ENCODE data around the gene ARHGEF1.
"Not testable (repeated sequence)": the region's sequence is repeated elsewhere in the genome, so short reads cannot be mapped to it uniquely, and the experiment has no call there.

The ARHGEF1 gene

DNA sequence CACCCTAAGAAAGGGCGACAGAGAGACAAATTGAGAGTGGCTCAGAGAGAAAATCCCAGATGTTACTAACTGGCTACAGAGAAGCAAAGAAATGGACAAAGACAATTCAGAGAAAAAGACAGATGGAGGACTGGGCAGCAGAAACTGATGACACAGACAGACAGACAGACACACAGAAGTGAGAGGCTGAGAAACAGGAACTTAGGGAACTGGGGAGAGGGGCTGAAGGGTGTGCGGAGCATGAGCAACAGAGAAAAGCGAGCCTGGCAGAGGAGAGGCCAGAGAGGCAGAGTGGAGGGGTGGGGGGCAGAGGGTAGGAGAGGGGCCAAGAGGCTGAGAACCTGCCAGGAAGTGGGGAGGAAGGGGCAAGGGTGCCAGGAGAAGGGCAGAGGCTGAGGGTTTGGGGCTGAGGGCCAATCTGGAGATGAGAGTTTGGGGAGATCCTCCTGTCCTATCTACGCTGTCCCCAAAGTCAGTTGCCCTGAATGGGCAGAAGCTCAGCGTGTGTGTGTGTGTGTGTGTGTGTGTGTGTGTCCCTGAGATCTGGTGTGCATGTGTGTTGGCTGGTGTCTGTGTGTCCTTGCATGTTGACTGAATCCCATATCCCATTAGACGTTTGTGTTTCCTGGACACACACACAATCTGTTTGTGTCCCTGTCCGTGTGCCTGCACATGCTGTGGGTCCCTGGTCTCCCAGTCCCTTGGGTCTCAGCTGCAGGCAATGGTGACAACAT, 50.9 kb downstream of the ARHGEF1 start:
- no peak for DNase-seq

DNA sequence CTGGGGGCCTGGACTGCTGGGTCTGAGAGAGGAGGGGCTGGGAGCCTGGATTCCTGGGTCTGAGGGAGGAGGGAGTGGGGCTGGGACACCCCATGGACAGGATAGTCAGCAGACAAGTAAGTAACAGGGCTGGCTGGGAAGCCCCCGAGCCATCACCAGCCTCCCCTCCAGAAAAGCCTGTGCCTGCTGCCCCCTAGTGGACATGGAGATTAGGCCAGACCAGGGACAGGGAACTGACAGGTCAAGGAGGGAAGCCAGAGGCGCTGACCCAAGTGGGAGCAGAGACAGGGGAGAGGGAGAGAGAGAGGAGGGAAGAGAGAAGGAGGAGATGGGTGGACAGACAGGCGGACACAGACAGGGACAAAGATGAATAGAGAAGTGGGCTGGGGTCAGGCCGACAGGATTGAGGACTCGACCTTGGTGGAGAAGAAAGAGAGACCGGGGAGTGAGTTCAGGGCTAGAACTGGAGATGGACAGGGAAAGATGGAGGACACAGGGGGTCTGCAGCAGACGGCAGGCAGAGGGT, 51.9 kb downstream of the ARHGEF1 start:
- no peak for DNase-seq

DNA sequence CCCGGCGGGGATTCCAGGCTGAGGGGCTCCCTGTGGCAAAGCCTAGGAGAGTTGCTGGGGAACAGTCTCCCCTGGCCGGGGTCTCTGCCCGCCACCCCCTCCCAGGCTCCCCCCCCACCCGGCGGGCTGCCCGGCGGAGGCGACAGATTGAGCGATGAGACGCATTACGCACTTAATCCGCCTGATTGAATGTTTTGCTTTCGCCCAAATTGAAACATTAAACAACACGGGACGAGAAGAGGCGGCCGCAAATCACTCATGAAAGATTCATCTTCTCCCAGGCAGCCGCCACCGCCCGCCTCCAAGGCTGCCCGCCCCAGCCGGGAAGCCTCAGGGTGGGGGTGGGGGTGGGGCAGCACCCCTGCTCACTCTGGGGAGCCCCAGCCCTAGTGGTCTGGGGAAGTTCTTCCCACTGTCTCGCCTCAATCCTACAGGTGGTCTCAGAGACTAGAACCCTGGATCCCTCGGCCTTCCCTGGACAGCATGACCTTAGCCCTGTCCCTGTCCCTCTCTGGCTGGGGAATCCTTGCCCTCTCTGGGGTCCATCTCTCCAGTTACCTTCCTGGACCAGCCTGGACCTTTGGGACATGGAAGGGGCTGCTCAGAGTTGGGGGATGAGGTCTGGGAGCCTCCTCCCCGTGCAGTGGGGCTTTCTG, 52.9 kb downstream of the ARHGEF1 start:
- no peak for DNase-seq

DNA sequence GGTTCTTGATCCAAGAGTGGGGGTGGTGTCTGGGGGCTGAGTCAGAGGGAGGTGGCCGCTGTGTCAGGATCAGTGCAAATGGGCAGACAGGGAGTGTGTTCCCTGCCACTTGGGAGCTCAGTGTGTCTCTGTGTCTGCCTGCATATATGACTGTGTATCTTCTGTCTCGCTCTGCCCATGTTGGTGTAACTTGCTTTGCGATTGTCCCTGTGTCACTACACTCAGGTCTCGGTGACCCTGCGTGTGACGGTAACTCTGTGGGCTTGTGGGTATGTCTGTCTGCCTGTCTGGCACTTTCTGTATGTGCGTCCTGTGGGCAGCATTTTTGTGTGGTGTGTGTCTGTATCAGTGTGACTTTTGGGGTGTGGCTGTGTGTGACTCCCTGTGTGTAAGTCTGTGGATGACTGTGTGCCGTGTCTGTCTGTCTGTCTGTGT, 53.4 kb downstream of the ARHGEF1 start:
- DNase-seq = no peak

- no peak for DNase-seq
These were observed 54.0 kb downstream of the ARHGEF1 start for GRCh38 chr19:41936961-41937360.

- DNase-seq = no peak
These were observed 54.8 kb downstream of the ARHGEF1 start for GRCh38 chr19:41937525-41938468.

GRCh38 chr19:41939209-41939608, 56.2 kb downstream of the ARHGEF1 start:
- DNase-seq = not testable (repeated sequence)

- no peak for DNase-seq
These were observed 57.1 kb downstream of the ARHGEF1 start for GRCh38 chr19:41939861-41940730.

- no peak for DNase-seq
These were observed 57.9 kb downstream of the ARHGEF1 start for GRCh38 chr19:41940731-41941409.

DNA sequence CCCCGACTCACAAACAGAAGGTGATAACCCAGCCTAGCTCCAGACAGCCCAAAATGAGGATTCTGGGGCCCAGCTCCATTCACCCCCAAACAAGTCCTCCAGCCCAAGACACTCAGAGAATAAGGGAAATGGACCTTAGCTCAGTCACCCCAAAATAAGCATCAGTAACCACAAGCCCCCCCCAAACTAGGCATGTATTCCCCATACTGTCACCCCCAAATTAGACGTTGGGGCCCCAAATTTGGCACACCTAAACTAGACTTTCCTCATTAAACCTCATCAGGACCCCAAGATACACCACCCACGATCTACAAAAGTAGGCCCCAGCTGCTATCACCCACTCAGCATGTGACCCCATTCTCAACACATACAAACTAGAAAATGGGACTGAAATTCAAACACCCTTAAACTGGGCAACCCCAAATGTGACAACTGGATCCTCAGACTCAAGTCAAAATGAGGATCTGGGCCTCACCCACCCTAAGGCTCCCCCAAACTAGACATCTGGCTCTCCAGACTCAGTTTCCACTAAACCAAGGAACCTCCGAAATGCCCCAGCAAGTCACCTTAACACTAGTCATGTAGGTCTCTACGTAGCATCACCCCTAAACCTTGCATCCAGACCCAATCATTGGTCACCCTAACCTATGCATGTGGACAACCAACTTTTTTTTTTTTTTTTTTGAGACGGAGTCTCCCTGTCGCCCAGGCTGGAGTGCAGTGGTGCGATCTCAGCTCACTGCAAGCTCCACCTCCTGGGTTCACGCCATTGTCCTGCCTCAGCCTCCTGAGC, 58.6 kb downstream of the ARHGEF1 start:
- no peak for DNase-seq

- no peak for DNase-seq
These were observed 61.4 kb downstream of the ARHGEF1 start for GRCh38 chr19:41944336-41944735.

DNA sequence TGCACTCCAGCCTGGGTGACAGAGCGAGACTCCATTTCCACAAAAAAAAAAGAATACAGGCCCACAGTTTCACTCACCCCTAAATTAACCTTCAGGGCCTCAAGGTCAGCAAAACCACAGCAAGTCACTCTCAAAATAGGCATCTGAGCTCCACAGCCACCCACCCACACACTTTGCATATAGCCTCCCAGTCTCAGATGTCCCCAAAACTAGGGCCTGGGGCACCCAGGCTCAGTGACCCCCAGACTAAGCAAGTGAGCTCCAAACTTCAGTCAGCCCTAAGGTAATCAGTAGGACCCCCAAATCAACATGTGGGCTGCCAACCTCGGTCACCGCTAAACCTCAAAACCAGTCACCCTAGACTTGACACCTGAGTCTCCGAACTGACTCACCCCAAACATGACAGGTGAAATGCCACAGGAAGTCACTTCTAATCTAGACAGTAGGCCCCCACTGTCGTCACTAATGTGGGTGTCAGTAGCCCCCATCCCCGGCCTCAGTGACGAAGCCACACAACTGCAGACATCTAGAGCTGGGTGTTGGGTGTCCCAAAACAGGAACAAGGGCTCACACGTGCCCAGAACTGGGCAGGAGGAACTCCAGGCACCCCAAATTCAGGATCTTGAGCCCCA, 62.3 kb downstream of the ARHGEF1 start:
- no peak for DNase-seq

DNA sequence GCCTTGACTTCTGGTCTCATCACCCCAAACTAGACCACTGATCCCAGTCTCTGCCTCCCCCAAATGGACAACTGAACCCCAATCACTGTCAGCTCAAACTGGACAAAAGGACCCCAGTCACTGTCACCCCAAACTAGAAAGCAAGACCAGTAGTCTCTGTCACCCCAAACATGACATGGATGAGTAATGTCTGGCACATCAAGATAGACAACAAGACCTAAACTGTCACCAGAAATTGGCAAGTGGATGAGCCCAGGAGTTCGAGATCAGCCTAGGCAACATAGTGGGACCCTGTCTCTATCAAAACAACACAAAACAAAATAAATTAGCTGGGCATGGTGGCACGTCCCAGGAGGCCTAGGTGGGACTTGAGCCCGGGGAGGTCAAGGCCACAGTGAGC, 64.1 kb downstream of the ARHGEF1 start:
- no peak for DNase-seq

DNA sequence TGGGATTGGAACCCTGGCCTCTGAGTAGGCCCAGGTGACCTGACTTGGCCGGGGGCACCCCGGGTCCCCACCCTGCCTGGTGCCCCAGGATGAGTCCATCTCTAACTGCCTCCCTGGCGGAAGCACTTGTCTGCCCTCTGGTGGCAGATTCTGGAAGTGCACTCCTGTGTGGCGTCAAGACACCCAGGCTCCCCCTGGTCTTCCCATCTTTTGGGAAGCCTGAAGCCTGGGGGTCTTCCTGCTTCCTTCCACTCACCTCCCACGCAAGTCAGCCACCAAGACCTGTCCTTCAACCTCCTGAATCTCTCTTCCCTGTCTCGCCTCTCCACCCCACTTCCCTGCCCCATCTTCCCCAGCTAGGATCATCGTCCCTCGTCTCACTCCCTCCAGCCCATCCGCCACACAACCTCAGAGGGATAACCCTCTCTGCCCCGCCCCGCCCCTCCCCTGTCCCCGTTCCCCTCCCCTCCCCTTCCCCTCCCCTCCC, 68.7 kb downstream of the ARHGEF1 start:
- DNase-seq = no peak

DNA sequence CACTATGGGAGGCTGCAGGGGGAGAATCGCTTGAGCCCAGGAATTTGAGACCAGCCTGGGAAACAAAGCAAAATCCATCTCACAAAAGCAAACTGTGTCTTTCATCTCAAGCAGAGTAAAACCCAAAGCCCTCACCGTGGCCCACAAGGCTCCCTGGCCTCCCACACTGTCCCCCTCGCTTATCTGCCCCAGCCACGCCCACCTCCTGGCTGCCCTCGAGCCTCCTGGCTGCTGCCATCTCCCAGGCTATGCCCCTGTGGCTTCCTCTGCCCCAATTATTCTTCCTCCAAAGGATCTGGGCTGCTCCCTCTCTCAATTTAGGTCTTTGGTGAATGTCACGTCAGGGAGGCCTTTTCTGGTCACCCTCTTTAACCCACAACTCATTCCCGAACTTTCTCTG, 72.5 kb downstream of the ARHGEF1 start:
- DNase-seq = no peak

DNA sequence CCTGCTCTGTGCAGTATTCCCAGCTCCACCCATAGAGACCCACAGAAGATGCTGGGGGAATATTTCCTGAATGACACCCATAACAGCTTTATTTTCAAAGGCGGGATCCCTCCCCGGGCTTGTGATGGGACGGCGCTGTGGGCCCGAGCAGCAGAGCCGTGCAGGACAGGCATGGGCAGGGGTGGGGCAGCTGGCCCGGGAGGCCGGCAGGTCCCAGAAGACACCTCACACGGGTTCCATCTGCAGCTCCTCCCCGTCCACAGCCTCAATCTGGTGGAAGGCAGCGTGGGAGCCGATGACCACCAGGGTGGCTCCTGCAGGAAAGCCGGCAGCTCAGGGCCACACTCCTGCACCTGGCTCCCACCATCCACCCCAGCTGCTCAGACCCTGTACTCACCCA, 73.6 kb downstream of the ARHGEF1 start:
- no peak for DNase-seq
